SIG-M5 (cell line): ENCODE measurements around the gene C5orf34.
"Not testable (repeated sequence)": the region's sequence is repeated elsewhere in the genome, so short reads cannot be mapped to it uniquely, and the experiment has no call there.

ENCODE experiments used
- DNase-seq: peaks from one replicate; lab custom pipeline; 2025; lab: John Stamatoyannopoulos, UW

Gene C5orf34, protein sequence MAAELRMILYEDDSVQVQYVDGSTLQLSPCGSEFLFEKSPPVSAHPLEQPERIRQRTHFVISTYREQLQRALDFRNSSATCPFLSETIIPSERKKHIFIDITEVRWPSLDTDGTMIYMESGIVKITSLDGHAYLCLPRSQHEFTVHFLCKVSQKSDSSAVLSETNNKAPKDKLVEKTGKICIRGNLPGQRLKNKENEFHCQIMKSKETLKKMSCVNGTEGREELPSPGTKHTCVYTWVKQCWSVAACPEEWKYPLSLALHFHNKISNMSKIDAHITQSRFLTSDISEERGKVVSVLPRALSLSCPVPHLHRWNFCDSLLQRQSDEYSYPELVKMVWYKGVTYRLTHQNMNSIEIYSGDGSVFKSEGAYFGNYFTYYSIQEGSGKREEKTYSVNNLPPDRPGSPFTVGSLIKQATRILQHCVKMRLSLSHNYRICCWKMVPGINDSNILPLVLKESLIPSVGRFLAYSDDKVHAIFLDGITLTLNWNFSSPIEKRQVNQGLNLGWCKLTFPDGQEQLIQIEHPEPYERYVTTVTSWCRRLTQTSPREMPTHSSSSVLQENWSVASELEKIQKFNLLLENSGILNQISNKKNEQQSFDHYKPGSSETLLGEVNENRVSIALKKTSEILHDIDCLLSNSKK

DNA sequence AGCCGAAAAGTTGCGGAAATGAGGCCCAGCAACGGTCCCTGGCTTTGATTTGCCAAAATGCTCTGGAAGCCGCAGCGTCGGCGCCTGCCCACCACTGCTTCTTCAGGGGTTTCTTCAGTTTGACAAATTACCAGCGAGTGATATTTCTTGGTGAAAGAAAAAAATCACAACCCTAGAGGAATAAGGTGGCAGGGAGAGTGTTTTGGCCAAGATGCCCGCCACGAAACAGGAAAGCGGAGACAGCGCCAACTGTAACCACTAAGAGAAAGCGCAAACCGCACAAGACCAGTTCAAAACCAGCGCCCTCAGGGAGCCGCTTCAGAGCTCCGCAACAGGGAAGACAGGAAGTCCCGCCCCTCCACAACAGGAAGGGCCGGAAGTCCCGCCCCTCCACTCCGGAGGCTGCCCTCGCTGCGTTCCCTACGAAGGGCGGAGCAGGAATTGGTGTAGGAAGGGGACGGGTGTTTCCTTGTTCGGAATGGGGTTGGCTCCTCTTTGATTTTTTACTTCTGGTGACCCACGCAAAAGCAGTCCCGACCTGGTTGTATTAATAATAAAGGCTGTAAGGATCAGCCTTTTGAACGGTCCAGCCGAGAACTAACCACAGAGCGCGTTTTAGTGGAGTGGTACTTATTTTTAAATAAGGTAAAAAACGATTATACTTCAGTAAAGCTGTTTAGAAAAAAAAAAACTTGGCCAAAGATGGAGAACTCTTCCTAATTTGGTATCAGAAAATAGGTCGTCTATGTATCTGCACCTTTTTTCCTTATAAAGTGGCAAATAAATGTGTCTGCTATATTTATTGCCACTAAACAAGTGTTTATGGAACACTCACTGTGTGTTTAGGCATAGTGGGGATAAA, at the start of gene C5orf34:
Gene C5orf34, minus strand, starts transcription at position 333 of the 862 bp plus-strand sequence. CDS start 5,809 bp downstream, outside the sequence.
- peak; percentile 89 for DNase-seq

DNA sequence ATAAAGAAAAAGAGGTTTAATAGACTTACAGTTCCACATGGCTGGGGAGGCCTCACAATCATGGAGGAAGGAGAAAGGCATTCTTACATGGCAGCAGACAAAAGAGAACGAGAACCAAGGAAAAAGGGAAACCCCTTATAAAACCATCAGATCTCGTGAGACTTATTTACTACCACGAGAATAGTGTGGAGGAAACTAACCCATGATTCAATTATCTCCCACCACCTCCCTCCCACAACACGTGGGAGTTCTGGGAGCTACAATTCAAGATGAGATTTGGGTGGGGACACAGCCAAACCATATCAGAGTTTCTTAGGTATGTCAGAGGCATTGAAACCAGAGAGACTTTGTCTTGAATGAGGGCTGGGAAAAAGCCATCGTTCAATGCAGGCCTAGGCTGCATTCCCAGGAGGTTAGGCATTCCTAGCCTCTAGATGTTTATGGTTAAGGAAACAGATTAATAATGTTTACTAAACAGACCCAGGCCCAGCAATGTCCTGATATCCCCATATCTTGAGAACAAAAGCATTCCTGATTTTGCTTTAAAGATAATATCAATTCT, 49.4 kb upstream of the C5orf34 start:
- no peak for DNase-seq

DNA sequence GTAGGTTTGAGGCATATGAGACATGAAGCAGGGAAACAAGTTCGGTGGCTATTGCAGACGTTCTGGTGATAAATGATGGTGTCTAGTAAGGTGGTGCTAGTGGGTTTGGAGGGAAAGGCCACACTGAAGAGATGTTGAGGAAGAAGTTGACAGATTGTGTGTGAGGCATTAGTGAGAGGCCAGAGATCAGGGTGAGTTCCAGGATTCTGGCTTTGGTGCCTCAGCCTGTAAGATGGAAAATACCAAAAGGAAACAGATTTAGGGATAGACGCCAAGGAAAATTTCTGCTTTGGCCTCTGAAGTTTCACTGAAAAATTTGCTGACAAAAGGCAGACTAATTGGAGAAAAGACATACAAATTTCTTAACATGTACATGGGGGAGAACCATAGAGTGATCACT, 48.4 kb upstream of the C5orf34 start:
- DNase-seq: no peak

DNA sequence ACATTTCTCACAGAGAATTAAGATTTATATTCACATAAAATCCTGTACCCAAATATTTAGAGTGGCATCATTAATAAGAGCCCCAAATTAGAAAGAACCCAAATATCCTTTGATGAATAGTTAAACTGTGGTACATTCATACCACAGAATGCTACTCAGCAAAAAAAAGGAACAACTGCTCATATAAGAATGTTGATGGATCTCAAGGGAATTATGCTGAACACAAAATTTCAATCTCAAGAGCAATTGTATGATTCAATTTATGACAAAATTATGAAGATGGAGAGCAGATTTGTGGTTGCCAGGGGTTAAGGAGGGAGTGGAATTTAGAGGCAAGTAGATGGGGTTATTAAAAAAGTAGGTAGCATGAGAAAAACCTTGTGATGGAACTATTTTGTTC, 46.4 kb upstream of the C5orf34 start:
- DNase-seq: no peak

DNA sequence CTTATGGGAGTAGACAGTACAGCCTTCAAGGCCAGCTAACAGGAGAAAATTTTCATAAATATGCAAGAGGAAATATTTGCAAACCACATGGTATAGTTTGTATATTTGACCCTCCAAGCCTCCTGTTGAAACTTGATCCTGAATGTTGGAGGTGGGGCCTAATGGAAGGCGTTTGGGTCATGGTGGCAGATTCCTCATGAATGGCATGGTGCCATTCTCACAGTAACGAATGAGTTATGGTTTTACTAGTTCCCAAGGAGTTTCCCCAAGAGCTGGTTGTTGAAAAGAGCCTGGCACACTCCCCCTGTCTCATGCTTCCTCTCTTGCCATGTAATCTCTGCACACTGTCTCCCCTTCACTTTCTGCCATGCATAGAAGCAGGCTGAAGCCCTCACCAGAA, 45.2 kb upstream of the C5orf34 start:
- no peak for DNase-seq

DNA sequence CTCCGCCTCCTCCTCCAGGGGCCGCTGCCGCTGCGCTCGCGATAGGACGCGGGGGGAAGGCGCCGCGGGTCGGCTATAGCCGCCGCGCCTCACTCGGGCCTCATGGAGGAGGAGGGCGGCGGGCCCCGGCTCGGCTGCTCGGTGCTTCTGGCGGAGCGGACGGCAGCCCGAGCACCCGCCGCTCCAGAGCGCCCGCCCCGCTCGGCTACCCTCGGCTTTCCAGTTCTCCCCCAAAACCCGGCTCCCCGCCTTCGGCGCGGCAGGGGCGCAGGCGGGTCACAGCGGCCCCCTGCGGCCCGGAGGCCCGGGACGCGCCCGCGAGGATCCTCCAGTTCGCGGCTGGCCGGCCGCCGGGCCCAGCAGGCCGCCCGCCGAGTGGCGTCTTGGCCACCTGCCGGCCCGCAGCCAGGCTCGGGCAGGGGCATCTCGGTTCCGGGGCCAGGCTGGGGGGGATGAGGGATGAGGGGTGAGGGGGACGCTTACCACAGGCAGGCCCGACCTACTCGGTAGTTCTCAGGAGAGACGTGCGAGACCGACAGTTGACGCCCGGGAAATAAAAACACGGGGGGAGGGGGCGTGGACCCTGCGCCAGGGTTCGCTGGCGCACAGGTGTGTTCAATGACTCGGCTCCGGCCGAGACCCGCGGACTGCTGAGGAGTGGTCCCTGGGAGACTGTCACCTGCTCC, 42.1 kb upstream of the C5orf34 start, which contains the start of gene PAIP1:
Gene PAIP1, minus strand, starts transcription at position 221 of the 686 bp plus-strand sequence. CDS start 231 bp downstream, outside the sequence.
- peak; percentile 40 for DNase-seq

DNA sequence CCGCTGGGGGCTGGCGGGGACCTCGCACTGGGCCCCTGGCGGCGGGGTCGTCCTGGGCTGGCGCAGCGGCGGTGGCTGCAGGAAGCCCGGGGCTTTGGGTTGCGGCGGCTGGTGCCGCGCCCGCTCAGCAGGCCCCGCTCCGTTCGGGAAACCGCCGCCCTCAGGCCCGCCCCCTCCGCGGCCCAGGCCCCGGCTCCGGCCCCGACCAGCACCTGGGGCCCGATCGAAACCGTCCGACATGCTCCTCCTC, 41.6 kb upstream of the C5orf34 start:
- not testable (repeated sequence) for DNase-seq

DNA sequence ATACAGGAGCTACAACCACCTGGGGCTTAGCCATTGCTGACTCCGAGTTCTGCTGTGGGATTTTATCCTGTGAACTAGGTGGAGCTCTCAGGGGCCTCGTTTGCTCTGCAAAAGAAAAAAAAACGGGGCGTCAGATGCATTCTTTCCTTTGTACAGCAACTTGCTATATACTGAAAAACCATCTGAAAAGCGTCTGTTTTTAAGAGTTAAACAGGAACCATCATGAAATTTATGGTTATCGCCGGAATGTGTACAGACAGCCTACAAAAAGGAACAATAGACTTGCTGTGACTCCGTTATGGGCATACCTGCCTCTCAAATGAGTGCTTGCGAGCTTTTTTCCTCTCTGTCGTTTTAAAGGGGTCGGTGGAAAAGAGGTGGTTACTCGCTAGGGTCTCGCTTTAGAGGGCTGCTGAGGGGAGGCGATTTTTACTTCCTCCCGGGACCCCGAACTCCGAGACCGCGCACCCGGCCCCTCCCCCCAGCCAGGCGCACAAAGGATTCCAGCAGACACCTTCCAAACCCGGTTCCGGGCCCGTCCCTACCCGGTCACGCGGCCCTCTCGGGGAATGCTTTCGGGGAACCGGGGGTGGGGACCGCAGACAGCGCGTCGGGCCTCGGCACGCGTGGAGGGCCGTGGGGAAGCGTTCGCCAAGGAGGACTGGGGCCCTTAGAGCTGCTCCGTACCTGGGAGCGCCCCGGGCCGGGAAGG, 41.1 kb upstream of the C5orf34 start:
- DNase-seq: no peak

DNA sequence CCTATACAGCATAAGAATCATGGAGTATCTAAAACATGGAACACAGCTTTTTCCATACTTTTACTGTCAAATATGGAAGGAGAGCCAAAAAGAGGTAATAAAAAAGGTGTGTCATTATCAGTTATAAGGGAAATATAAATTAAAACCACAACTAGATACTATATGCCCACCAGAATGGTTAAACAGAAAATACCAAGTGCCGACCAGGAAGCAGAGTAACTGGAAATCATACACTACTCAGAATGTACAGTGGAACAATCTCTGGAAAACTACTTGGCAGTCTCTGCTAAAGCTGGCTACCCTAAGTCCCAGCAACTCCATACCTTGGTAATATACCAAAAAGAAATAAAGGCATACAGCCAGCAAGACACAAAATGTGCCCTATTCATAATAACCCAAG, 39.5 kb upstream of the C5orf34 start:
- DNase-seq: no peak

DNA sequence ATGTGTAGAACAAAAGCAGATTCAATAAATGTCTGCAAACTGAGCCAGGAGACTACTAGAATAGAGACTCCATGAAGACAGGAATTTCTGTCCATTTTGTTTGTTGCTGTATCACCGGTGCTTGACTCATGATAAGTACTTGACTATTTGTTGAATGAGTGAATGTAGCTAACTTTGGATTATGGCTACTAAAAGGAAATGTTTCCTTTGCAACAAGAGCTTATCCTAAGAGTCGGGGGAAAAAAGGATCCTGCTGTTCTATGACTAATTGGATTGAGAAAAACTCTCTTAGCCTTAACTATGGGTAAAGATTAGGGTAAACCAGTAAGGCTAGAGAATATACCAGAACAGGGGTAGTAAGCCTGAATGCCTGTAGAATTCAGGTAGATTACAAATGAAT, 38.4 kb upstream of the C5orf34 start:
- no peak for DNase-seq

DNA sequence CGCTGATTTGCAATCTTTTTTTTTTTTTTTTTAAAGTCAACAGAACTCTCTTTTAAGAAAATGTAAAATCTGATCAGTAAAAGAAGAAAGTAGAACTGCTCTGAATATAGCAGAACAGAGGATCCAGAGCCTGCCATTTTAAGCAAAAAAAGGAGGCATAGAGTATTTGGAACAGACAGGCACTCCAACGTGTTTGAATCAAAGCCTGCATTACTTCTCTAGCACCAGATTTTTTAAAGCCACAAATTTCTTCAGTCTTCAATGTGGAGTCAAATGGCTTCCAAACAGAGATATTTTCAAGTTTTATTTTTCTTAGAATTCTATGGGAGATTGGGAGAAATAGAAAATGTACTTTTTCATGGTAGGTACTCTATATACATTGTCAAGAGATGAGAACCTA, 36.8 kb upstream of the C5orf34 start:
- DNase-seq: no peak

DNA sequence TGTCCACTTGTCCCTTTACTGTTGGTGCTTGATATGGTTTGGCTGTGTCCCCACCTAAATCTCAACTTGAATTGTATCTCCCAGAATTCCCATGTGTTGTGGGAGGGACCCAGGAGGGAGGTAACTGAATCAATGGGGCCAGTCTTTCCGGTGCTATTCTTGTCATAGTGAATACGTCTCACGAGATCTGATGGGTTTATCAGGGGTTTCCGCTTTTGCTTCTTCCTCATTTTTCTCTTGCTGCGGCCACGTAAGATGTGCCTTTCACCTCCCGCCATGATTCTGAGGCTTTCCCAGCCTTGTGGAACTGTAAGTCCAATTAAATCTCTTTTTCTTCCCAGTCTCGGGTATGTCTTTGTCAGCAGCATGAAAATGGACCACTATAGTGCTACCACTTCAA, 34.3 kb upstream of the C5orf34 start:
- DNase-seq: not testable (repeated sequence)

DNA sequence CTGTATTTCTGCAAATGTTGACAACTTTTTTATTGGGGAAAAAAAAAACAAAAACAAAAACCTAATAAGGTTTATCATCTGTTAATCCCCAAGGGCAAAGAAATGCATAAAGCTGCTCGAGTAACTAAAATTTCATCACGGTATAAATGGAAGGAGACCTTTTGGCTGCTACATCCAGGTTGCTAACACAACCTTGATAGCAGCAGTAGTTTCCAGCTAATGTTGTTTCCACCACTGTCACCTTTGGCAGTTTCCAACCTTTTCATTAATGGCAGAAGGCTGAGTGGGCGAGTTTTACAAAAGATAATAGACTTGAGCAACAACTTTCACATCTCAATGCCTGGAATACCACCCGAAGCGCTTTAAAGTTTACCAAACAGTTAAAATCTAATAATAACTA, 33.4 kb upstream of the C5orf34 start:
- DNase-seq: no peak

DNA sequence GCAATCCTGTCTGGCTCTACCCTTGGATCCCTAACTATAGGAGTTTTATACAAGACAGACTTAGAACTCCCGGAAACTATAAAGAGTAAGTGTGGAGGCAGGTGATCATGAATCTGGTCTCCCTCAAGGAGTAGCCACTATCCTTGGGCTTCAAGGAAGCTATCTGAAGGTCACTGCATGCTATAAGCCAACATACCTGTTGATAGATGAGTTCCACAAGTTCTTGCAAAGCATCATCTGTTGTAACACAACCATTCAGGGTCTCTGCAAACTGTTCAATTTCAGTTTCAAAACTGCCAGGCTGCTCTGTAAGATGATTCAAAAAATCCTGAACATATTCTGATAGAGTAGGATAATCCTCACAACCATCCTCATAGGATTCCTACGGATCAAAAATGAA, 32.6 kb upstream of the C5orf34 start:
- no peak for DNase-seq

DNA sequence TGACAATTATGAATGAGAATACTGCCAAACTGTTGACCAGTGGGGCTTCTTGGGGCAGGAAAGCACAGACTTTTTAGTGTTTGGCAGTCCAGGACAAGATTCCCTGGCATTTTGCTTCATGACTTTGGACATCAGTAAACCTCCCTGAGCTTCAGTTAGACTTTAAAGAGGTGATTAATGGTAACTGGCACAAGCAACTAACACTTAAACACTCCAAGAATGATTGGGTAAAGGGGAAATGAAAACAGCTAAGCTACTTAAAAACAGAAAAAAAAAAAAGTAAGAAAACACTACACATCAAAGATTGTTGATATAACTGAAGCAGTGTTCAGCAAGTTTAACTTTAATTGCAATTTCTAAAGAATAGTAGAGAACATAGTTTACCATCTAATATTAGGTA, 28.5 kb upstream of the C5orf34 start:
- DNase-seq: no peak

DNA sequence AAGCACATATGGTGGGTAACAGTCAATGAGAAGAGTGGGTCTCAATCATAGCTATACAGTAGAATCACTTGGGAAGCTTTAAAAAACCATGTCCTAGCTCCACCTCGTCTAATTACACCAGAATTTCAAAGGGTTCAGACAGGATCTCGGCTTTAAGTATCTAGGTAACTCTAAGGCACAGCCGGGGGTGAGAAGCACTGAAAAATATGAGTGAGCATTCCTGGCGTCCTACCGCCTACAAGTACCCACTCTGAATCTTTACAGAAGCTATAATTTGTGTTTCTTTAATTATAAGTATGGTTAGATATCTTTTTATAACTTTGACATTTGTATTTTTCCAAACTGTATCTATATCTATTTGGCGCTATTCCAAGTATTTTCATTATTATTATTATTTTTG, 25.8 kb upstream of the C5orf34 start:
- DNase-seq: no peak

DNA sequence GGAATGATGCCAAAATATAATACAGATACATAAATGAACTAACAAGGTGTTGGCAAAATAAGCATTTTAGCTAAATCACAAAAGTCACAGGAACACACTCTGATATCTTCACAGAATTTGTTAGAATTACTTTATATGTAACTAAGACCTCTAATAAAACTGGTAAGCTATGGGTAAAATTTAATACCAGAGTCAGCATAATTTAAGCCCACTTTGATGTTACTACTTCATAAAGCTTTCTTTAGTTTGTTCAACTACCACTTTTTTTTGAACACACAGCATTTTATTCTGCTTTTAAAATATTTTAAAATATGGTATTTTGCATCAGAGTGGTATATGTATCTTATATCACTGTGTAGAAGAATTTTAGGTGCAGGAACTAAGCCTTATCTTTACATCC, 22.0 kb upstream of the C5orf34 start:
- DNase-seq: no peak

DNA sequence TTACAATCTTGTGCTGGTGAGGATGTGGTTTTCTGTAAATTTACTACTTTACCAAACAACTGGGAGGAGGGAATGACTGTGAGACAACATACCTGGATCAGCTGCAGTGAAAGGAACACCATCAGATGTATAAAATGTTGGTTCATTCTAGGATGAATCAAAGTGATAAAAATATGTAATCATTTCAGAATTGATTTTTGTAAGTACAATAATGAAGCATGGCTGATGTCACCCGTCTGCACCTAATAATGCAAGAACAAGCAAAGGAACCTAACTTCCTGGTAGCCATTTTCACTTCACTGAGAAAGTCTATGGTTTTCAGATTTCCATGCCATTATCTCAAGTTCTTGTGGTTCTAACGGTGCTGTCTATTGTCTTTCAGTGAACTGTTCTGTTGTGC, 18.7 kb upstream of the C5orf34 start:
- DNase-seq: no peak

DNA sequence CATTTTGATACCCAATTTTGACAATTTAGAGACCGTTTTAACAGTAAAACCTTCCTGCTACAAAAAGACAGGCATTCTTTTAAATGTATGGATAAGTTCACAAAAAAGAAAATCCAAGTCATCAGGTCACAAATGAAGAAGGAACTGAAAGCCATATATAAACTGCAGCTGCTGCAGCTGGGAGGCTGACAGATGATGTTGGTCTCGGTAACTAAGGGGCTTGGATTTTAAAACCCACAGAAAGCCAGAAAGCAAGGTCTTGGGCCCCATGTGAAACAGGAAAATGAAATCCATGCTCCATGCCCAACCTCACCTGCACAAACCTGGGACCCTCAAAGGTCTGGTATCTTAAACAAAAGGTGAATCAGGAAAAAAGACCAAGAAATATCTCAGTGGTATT, 15.7 kb upstream of the C5orf34 start:
- DNase-seq: no peak

DNA sequence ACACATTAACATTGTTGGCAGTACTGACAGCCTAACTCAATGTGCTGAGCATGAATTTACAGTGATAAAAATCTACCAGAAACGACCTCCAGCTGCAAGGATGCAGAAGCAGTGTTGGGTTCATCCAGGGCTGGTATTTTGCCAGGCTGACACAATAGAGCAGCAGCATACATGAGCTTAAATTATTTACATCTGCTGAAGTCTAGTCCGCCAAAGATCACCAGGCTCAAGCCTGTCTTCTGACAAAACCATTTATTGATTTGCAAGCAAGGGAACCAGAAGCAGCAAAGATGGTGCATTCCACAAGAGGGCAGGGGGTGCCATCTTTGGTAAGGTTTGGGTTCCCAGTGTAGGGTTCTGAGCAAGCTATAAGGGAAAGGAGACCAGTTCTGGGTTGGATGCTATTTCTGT, 8.7 kb upstream of the C5orf34 start:
- DNase-seq: no peak

DNA sequence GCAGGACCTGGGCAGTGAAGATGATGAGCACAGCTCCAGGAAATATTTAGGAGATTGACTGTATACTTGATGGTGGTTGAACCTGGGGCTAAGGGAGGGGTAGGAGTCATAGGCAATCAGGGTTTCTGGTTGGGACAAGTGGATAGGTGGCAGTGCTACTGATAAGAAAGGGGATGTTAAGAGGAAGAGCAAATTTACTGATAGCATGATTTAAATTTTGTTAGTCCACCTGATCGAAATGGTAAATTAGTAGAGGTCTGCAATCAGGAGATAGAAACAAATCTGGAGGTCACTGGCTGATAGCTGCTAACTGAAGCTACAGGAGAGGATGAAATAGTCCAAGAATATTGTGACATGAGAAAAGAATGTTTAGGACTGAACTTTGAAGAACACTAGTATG, 5.7 kb upstream of the C5orf34 start:
- no peak for DNase-seq
